ENCODE measurements around the gene DOCK4. TPM values are rescaled to one million over a fixed set of nuclear protein-coding genes. Genes with fewer than 3 reads are reported as not detected.

DOCK4 gene
- total RNA-seq, 4 donors from 2014 or later, result 30.8 to 49.8 (median 37.2) TPM

GRCh38 chr7:111931958-111932357, 274.2 kb downstream of the DOCK4 start:
- H3K9me3 ChIP-seq, result no peaks in the 10 kb centered on the region
- no peaks in the 10 kb centered on the region for H3K4me1 ChIP-seq
- H3K4me3 ChIP-seq, result no peak overlapping the region
- WGBS, 2 donors, result 48 to 61% methylated on average over 1 of the region's 1 CpG
- peaks cover 0 to 28% (median 0%) of the 10 kb centered on the region in 3 donors for H3K36me3 ChIP-seq
- H3K27ac ChIP-seq, result no peak overlapping the region
- no peaks in the 10 kb centered on the region for H3K27me3 ChIP-seq
- TF ChIP-seq POLR2A (IDR thresholded peaks at IDR 0.05) (no peak), EP300 (IDR thresholded peaks at IDR 0.05) (no peak), CTCF (IDR thresholded peaks at IDR 0.05) (no peak)
- no peak for DNase-seq (ENCODE audit: low spot score in 2 of 2)

GRCh38 chr7:111931016-111931517, 275.1 kb downstream of the DOCK4 start:
- H3K9me3 ChIP-seq, result no peaks in the 10 kb centered on the region
- H3K36me3 ChIP-seq, result peaks cover 0 to 21% (median 0%) of the 10 kb centered on the region in 3 donors
- no peaks in the 10 kb centered on the region for H3K27me3 ChIP-seq
- TF ChIP-seq POLR2A (IDR thresholded peaks at IDR 0.05), result no peak
- peak in 1 of 2 donors; percentile 18 for TF ChIP-seq EP300 (IDR thresholded peaks at IDR 0.05)
- no peak for TF ChIP-seq CTCF (IDR thresholded peaks at IDR 0.05)
- 58 to 64% methylated on average over 3 of the region's 3 CpGs for WGBS, 2 donors
- no peak overlapping the region for H3K4me3 ChIP-seq
- no peak for DNase-seq (ENCODE audit: low spot score in 2 of 2)
- H3K4me1 ChIP-seq, result no peaks in the 10 kb centered on the region
- H3K27ac ChIP-seq, result peak overlapping the region in 1 of 4 donors; percentile 36

GRCh38 chr7:111929264-111929663, 276.9 kb downstream of the DOCK4 start:
- H3K36me3 ChIP-seq, result peaks cover 0 to 8% (median 0%) of the 10 kb centered on the region in 3 donors
- DNase-seq (ENCODE audit: low spot score in 2 of 2), result no peak
- H3K27ac ChIP-seq, result no peak overlapping the region
- H3K27me3 ChIP-seq, result no peaks in the 10 kb centered on the region
- no peak for TF ChIP-seq EP300 (IDR thresholded peaks at IDR 0.05)
- TF ChIP-seq POLR2A (IDR thresholded peaks at IDR 0.05), result no peak
- TF ChIP-seq CTCF (IDR thresholded peaks at IDR 0.05), result no peak
- no peak overlapping the region for H3K4me3 ChIP-seq
- no peaks in the 10 kb centered on the region for H3K9me3 ChIP-seq
- H3K4me1 ChIP-seq, result no peaks in the 10 kb centered on the region

- Histone ChIP-seq H3K4me3 (no peak overlapping the region), H3K4me1 (no peaks in the 10 kb centered on the region), H3K36me3 (no peaks in the 10 kb centered on the region), H3K27me3 (no peaks in the 10 kb centered on the region), H3K27ac (no peak overlapping the region), H3K9me3 (no peaks in the 10 kb centered on the region)
- 94 to 95% methylated on average over 4 of the region's 4 CpGs for WGBS, 2 donors
- no peak for TF ChIP-seq POLR2A (IDR thresholded peaks at IDR 0.05)
- no peak for TF ChIP-seq CTCF (IDR thresholded peaks at IDR 0.05)
- no peak for TF ChIP-seq EP300 (IDR thresholded peaks at IDR 0.05)
- DNase-seq (ENCODE audit: low spot score in 2 of 2), result no peak
Observed at GRCh38 chr7:111927353-111928019, 278.7 kb downstream of the DOCK4 start.

- Histone ChIP-seq H3K4me1 (no peaks in the 10 kb centered on the region), H3K36me3 (no peaks in the 10 kb centered on the region), H3K27ac (no peak overlapping the region), H3K4me3 (no peak overlapping the region), H3K27me3 (no peaks in the 10 kb centered on the region), H3K9me3 (no peaks in the 10 kb centered on the region)
- no peak for DNase-seq (ENCODE audit: low spot score in 2 of 2)
- no peak for TF ChIP-seq EP300 (IDR thresholded peaks at IDR 0.05)
- no peak for TF ChIP-seq POLR2A (IDR thresholded peaks at IDR 0.05)
- TF ChIP-seq CTCF (IDR thresholded peaks at IDR 0.05), result no peak
- WGBS, 2 donors, result 88 to 95% methylated on average over 1 of the region's 1 CpG
Observed at GRCh38 chr7:111920329-111920728, 285.9 kb downstream of the DOCK4 start.
